GM21723 (cell line): Measurements from ENCODE around the gene ZNF202.
"Not testable (repeated sequence)": the region's sequence is repeated elsewhere in the genome, so short reads cannot be mapped to it uniquely, and the experiment has no call there.

ENCODE experiments used
- ATAC-seq: cut with Tn5 transposase; IDR thresholded peaks from one replicate; pipeline ENCODE4 v1.9.1; 2021; ENCODE audit warnings: mild to moderate bottlenecking, moderate library complexity; ENCODE audit not compliant: unreplicated experiment

Gene ZNF202

GRCh38 chr11:123742031-123742723 is 717 bp upstream of the ZNF202 start:
- ATAC-seq: peak; percentile 20

- no peak for ATAC-seq
Measured at GRCh38 chr11:123740787-123741158, 687 bp downstream of the ZNF202 start.

- no peak for ATAC-seq
Measured at GRCh38 chr11:123738374-123738773, 3.1 kb downstream of the ZNF202 start.

GRCh38 chr11:123736769-123737168 is 4.7 kb downstream of the ZNF202 start:
- no peak for ATAC-seq

- ATAC-seq: no peak
Measured at GRCh38 chr11:123729602-123730001, 11.9 kb downstream of the ZNF202 start.

GRCh38 chr11:123725995-123726655 is 15.3 kb downstream of the ZNF202 start:
- ATAC-seq: no peak

GRCh38 chr11:123719452-123719851 is 22.0 kb downstream of the ZNF202 start:
- no peak for ATAC-seq

GRCh38 chr11:123718469-123718868 is 23.0 kb downstream of the ZNF202 start:
- no peak for ATAC-seq

- no peak for ATAC-seq
Measured at GRCh38 chr11:123718063-123718462, 23.4 kb downstream of the ZNF202 start.

- not testable (repeated sequence) for ATAC-seq
Measured at GRCh38 chr11:123712627-123713026, 28.8 kb downstream of the ZNF202 start.

- ATAC-seq: peak; percentile 61
Measured at GRCh38 chr11:123707606-123708205, 33.8 kb downstream of the ZNF202 start.

GRCh38 chr11:123707206-123707605 is 34.3 kb downstream of the ZNF202 start:
- no peak for ATAC-seq

GRCh38 chr11:123704341-123704740 is 37.1 kb downstream of the ZNF202 start:
- ATAC-seq: no peak

GRCh38 chr11:123702696-123703095 is 38.8 kb downstream of the ZNF202 start:
- ATAC-seq: no peak

- no peak for ATAC-seq
Measured at GRCh38 chr11:123702139-123702538, 39.3 kb downstream of the ZNF202 start.

GRCh38 chr11:123700772-123701171 is 40.7 kb downstream of the ZNF202 start:
- ATAC-seq: no peak

- ATAC-seq: no peak
Measured at GRCh38 chr11:123698546-123699127, 42.8 kb downstream of the ZNF202 start.

GRCh38 chr11:123696183-123696582 is 45.3 kb downstream of the ZNF202 start:
- ATAC-seq: no peak

GRCh38 chr11:123695231-123695630 is 46.2 kb downstream of the ZNF202 start:
- ATAC-seq: no peak

GRCh38 chr11:123694551-123694950 is 46.9 kb downstream of the ZNF202 start:
- no peak for ATAC-seq

- ATAC-seq: no peak
Measured at GRCh38 chr11:123692961-123693360, 48.5 kb downstream of the ZNF202 start.

- ATAC-seq: no peak
Measured at GRCh38 chr11:123690485-123690884, 51.0 kb downstream of the ZNF202 start.
